Activated T-cell treated with anti-CD3 and anti-CD28 coated beads for 24 hours (primary cell): ENCODE data around the gene NRXN2.

Experiments used
- DNase-seq: peaks from one replicate; pipeline ENCODE4 v3.0.0-alpha.2; 2020; ENCODE audit warnings: low read depth

Gene NRXN2

GRCh38 chr11:64698427-64698826 lies 24.6 kb downstream of the NRXN2 start:
- DNase-seq, result no peak

GRCh38 chr11:64697663-64698375 lies 25.2 kb downstream of the NRXN2 start:
- no peak for DNase-seq

GRCh38 chr11:64696045-64696444 lies 27.0 kb downstream of the NRXN2 start:
- no peak for DNase-seq

GRCh38 chr11:64695548-64695947 lies 27.4 kb downstream of the NRXN2 start:
- DNase-seq, result no peak

- no peak for DNase-seq
These were observed 28.1 kb downstream of the NRXN2 start for GRCh38 chr11:64694821-64695365.

- no peak for DNase-seq
These were observed 28.8 kb downstream of the NRXN2 start for GRCh38 chr11:64694026-64694755.

GRCh38 chr11:64692764-64693331 lies 30.1 kb downstream of the NRXN2 start:
- DNase-seq, result no peak

- DNase-seq, result no peak
These were observed 31.5 kb downstream of the NRXN2 start for GRCh38 chr11:64691543-64691942.

- DNase-seq, result no peak
These were observed 32.8 kb downstream of the NRXN2 start for GRCh38 chr11:64690235-64690634.

- DNase-seq, result peak; percentile 85
These were observed 34.4 kb downstream of the NRXN2 start for GRCh38 chr11:64688534-64688982.

- no peak for DNase-seq
These were observed 35.1 kb downstream of the NRXN2 start for GRCh38 chr11:64687643-64688533.

GRCh38 chr11:64687204-64687603 lies 35.8 kb downstream of the NRXN2 start:
- DNase-seq, result no peak

- DNase-seq, result no peak
These were observed 36.4 kb downstream of the NRXN2 start for GRCh38 chr11:64686466-64687170.

GRCh38 chr11:64685536-64685935 lies 37.5 kb downstream of the NRXN2 start:
- no peak for DNase-seq

- DNase-seq, result no peak
These were observed 38.6 kb downstream of the NRXN2 start for GRCh38 chr11:64684357-64684756.

GRCh38 chr11:64681171-64681570 lies 41.8 kb downstream of the NRXN2 start:
- DNase-seq, result no peak

GRCh38 chr11:64679846-64680245 lies 43.2 kb downstream of the NRXN2 start:
- no peak for DNase-seq

GRCh38 chr11:64677441-64678023 lies 45.5 kb downstream of the NRXN2 start:
- no peak for DNase-seq

GRCh38 chr11:64676261-64676615 lies 46.8 kb downstream of the NRXN2 start:
- DNase-seq, result no peak

- no peak for DNase-seq
These were observed 47.3 kb downstream of the NRXN2 start for GRCh38 chr11:64675450-64676260.
